GDM1 (cell line): ENCODE data around the gene MYH8.

Experiments
- DNase-seq: peaks from one replicate; lab custom pipeline; 2025; lab: John Stamatoyannopoulos, UW

The MYH8 gene

DNA sequence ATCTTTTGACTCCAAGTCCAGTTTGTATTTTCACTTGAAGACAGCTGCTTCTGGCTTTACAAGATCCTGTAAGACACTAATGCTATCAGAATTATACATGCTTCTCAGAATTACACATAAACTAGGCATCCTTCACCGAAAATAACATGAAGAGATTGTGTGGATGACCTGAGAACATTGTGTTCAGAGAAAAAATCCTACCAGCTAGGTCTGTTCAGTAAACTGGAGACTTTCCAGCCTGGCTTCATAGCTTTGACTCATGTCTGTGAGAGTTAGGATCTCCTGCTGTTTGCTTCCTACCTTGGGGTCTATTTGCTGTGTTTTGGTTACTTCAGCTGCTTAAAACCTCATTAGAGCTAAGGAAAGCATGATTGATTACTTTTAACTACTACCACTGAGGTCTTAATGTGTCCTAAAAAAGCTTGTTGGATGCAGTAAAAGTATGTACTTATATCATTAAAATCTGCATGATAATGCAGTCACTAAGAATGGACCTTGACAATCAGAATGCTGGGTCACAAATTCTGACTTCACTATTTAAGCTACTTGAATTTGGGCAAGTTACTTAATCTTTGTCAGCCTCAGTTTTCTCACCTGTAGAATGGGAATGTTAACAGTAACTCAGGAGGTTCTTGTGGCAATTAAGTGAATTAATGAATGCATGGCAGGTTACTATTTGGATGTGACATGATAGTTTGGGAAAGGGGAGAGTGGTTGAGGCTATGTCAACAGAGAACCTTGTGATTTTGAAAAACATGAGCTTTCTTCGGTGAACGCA is 40.9 kb downstream of the MYH8 start:
- no peak for DNase-seq

DNA sequence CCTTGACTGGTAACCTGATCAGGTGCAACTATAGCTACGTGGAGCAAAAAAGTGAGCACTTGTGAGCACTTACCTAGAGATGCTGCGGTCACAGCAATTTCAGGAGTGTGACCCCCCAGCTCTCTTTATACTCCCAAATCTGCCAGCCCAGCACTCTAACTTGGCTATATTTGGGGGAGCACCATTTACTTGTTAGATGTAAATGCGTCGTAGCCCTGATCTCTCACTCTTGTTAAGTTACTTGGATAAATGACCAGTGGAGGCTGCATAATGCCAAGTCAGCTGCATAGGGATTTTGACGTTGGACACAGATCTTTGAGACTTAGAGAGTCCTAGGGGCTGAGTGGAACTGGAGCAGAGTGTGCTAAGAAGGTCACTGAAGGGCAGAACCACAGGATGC is 48.8 kb downstream of the MYH8 start, which contains the start of gene MYH13:
TSS of gene MYH13 (minus strand) at position 101 of the 400 bp plus-strand sequence. CDS start 8,476 bp downstream, outside the sequence.
- no peak for DNase-seq

DNA sequence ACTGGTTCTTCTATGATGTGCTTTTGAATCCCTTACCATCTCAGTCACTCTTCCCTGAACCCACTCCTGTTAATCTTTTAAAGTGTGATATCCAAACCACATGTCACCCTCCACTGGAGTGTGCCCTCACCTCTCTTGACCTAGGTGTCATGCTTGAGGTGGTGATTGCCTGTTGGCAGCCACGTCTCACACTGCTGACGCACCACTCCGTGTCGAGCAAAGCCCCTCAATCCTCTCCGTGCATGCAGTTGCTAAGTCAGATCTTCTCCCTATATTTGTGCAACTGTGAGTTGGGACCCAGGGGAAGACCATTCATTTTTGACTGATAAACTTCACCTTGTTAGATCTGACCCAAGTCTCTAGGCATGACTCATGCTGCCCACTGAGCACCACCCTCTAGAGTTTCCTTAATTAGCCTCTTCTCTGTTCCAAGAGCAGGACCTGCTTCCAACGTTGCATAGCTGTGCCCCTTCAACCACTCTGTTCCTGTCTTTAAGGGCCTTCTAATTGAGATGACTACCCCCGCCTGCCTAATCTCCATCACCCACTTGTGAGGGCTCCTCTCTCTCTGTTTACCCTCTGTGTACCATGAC is 51.6 kb downstream of the MYH8 start:
- no peak for DNase-seq

DNA sequence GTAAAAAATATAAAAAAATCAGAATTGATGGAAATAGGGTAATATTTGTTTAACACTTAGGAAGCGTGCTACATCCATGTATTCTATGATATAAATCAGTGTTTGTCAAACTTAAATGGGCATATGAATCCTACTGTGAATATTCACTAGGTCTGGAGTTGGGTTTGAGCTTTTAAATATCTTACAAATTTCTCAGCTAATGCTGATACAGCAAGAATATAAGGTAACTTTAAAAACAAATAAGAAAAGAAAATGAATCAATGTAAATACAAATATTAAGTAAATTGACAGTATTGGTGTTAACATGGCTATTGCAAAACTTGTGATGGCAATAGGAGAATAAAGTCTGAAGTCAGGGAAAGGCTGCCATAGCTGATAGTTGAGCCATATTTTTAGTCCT is 52.5 kb downstream of the MYH8 start:
- no peak for DNase-seq

DNA sequence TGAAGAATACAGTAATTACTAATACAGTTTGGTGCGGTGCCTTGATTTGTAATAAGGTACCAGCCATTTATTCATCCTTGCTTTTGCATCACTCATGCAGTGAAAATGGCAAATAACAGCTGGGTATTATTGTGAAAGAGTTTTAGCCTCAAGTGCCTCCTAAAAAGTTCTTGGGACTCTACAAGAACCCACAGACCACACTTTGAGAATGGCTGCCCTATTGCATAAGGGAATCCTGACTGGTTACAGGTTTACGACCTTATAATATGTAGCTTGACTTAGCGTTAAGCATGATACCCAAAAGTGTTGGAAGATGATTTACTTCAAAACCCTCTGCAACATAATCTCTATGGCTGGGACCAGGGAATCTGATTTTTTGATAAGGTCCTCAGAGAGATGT is 53.2 kb downstream of the MYH8 start:
- DNase-seq = no peak

DNA sequence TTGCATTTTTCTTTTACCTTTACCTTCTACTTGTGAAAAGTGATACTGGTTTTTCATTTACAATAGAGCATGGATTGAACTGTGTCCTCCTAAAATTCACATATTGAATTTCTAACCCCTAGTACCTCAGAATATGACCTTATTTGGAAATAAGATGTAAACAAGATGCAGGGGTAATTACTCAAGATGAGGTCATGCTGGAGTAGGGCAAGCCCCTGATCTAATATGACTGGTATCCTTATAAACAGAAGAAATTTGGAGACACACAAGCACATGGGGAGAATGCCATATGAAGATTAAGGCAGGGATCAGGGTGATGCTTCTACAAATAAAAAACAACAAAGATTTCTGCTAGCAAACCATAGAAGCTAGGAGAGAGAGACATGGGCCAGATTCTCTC is 61.2 kb downstream of the MYH8 start:
- DNase-seq = no peak

DNA sequence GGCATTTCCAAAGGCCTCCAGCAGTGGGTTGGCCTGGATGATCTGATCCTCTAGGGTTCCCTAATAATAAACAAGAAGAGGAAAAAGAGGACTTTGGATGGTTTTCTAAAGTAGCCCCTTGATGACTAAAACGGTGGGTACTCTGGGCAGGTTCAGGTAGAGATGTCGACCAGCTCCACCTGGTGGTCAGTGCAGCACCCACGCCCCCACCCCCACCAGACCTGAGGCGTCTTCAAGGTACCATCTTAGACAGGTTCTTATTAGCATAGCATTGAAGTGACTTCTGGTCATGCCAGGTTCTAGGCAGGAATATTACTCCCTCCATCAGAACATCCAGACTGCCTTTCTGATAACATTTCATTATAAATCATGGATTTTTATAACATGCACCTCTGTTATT is 64.0 kb downstream of the MYH8 start:
- no peak for DNase-seq

DNA sequence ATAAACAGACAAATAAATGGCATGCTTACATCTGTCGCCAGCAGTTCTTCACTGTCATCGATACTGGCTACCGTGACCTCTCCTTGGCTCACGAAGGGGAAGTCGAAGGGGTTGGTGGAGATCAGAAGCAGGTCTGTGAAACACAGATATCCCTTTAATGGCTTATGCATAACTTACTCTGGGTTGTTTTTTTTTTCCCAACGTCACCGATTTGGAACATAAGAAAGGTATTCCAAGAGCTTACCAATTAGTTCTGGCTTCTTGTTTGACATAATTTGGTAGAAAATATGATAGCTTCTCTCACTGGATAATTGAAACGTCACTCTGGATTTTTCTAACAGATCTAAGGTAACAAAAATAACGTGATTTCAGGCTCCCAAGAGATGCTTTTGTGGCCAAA is 67.1 kb downstream of the MYH8 start:
- DNase-seq = no peak

DNA sequence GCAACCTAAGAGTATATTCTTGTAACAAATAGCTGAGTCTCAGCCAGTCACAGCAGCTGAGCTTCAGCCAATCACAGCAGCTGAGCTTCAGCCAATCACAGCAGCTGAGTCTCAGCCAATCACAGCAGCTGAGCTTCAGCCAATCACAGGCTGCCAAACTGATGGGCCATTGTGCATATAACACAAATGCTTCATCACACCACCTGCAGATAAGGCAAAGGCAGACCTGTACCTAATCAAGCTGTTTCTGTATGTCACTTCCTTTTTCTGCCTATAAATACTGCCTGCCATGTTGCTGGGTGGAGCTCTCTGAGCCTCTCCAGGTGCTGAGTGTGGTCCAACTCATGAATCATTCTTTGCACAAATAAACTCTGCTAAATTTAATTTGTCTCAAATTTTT is 68.9 kb downstream of the MYH8 start:
- DNase-seq = no peak

DNA sequence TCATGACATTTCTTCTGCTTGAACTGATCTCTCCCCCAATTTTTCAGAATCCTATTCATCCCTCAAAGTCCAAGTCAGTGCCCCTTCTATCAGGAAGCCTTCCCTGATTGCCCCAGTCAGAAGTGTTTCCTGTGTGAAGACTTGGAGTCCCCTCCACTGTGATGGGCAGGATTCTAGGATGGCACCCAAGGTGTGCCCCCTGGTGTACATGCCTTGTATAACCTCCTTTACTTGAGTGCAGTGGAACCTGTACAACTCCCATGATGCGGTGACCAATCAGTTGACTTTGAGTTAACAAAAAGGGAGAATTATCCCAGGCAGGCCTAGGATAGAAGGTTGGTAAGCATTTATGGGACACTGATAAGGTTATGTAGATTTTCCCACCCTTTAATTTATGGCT is 72.3 kb downstream of the MYH8 start:
- DNase-seq = no peak

DNA sequence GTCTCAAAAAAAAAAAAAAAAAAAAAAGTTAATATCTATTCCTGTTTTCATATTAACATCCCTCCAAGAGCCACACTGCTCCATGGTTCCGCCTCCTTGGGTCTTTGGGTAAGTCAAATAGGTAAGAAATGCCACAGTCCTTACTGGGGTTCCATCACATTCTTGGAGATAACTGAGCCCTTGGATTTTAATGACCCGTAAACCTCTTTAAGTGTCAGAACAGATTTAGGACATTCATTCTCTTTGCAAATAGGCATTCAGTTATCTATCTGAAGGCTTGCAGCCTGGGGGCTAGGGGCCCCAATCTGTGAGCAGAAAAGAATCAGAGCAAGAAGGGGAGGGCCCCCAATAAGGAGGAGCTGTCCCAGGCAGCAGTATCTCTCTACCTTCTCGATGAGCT is 76.9 kb downstream of the MYH8 start:
- no peak for DNase-seq
